HepG2 (cell line): Measurements from ENCODE around the gene CHCHD5. TPM values are rescaled to one million over a fixed set of nuclear protein-coding genes. Genes with fewer than 3 reads are reported as not detected.

Experiments used
- ATAC-seq: fragments of 200-7000 bp; cut with Tn5 transposase; 3 replicates; pipeline ENCODE4 v1.9.1; 2020; ENCODE audit warnings: mild to moderate bottlenecking, moderate library complexity
- BruUV-seq: library from RNA; stranded (reverse); fragments of 400-500 nt; replicated peaks from 2 replicates; lab custom pipeline; 2021; lab: Mats Ljungman, UMichigan
- CTCF ChIA-PET: fragments of 300-600 bp; formaldehyde crosslinking; extraction: SDS; loops from one replicate; lab custom pipeline; 2021; ENCODE audit warnings: low total read pairs, inconsistent platforms, low intra/inter-chr PET ratio; lab: Yijun Ruan, JAX
- POLR2A ChIA-PET: fragments of 350-600 bp; sonication (Branson Sonifier 250); formaldehyde crosslinking; loops from one replicate; lab custom pipeline; 2020; ENCODE audit warnings: antibody characterized with exemption, inconsistent platforms; lab: Yijun Ruan, JAX
- DNase-seq: peaks from one replicate; pipeline ENCODE4 v3.0.0-alpha.2; 2015; ENCODE audit warnings: low spot score
- FAIRE-seq: peaks from 3 replicates; lab custom pipeline; 2011; peaks lifted over from hg19 to GRCh38; lab: Jason Lieb, UNC
- H2AFZ ChIP-seq: one replicate; pipeline ENCODE4 v1.6.1; 2011; ENCODE audit warnings: low read length, inconsistent platforms
- H3K27ac ChIP-seq: fragments of 300-600 bp; 3 replicates; pipeline ENCODE4 v1.8.0; 2011; ENCODE audit warnings: mixed run types, mild to moderate bottlenecking, mixed read lengths, low read length, inconsistent platforms; ENCODE audit not compliant: insufficient read depth; ENCODE audit errors: extremely low read length
- H3K27me3 ChIP-seq, 2 experiments: fragments of 200-600 bp in 1 of 2; 2 replicates in 1 of 2; 3 replicates in 1 of 2; pipeline versions ENCODE4 v1.6.0 to v1.8.0; 2011; ENCODE audit warnings: low read length in 2 of 2, mild to moderate bottlenecking in 2 of 2, moderate library complexity in 2 of 2, inconsistent platforms in 1 of 2; ENCODE audit not compliant: insufficient read depth in 2 of 2, control insufficient read depth in 1 of 2
- H3K36me3 ChIP-seq, 2 experiments: fragments of 200-600 bp in 1 of 2; replicated peaks in 1 of 2; 2 replicates in 1 of 2; 3 replicates in 1 of 2; pipeline versions ENCODE4 v1.5.1 to v1.8.0; 2011; ENCODE audit warnings: low read length in 2 of 2, inconsistent platforms in 1 of 2; ENCODE audit not compliant: insufficient read depth in 2 of 2, control insufficient read depth in 1 of 2
- H3K4me1 ChIP-seq: 2 replicates; pipeline ENCODE4 v1.5.1; 2012; ENCODE audit warnings: low read length, inconsistent platforms; ENCODE audit not compliant: insufficient read depth
- H3K4me2 ChIP-seq: 2 replicates; pipeline ENCODE4 v1.6.0; 2011; ENCODE audit warnings: low read depth, low read length, inconsistent platforms
- H3K4me3 ChIP-seq, 3 experiments: fragments of 200-600 bp in 1 of 3; sonication (generic), shearing (Covaris generic) in 1 of 3; replicated peaks in 1 of 3; 2 replicates each; pipeline ENCODE4 v1.5.1; 2011 to 2016; ENCODE audit warnings: low read length in 3 of 3, inconsistent platforms in 2 of 3, low read depth in 2 of 3, mild to moderate bottlenecking in 2 of 3, control low read depth in 1 of 3, mixed read lengths in 1 of 3; ENCODE audit not compliant: insufficient read depth in 1 of 3
- H3K79me2 ChIP-seq: one replicate; pipeline ENCODE4 v1.6.1; 2011; ENCODE audit warnings: low read length, inconsistent platforms; ENCODE audit not compliant: insufficient read depth
- H3K9ac ChIP-seq: 2 replicates; pipeline ENCODE4 v1.6.0; 2011; ENCODE audit warnings: mild to moderate bottlenecking, low read depth, low read length, inconsistent platforms; ENCODE audit not compliant: insufficient read depth
- H3K9me3 ChIP-seq: 2 replicates; pipeline ENCODE4 v1.5.1; 2012; ENCODE audit warnings: mild to moderate bottlenecking, low read length
- H4K20me1 ChIP-seq: 2 replicates; pipeline ENCODE4 v1.6.0; 2011; ENCODE audit warnings: inconsistent platforms, mild to moderate bottlenecking, low read length, moderate library complexity; ENCODE audit not compliant: insufficient read depth
- CHD2 ChIP-seq: IDR thresholded peaks from 2 replicates; pipeline ENCODE4 v1.6.1; 2011; ENCODE audit warnings: low read depth, low read length, improper control_type of control experiment
- ESRRA ChIP-seq: sonication (generic); formaldehyde crosslinking; IDR thresholded peaks from 2 replicates; pipeline ENCODE4 v1.5.1; 2020; ENCODE audit warnings: mild to moderate bottlenecking, low read depth, missing genetic modification reagents
- IKZF4 ChIP-seq: sonication (generic); formaldehyde crosslinking; IDR thresholded peaks from 2 replicates; pipeline ENCODE4 v1.5.1; 2020; ENCODE audit warnings: borderline replicate concordance, mild to moderate bottlenecking, low read depth, missing genetic modification reagents; ENCODE audit errors: not compliant biosample characterization
- POLR2AphosphoS5 ChIP-seq: IDR thresholded peaks from 2 replicates; pipeline ENCODE4 v1.6.1; 2012; ENCODE audit warnings: low read depth, low read length
- SRSF4 ChIP-seq: fragments of 200-400 bp; formaldehyde crosslinking; IDR thresholded peaks from one replicate; pipeline ENCODE4 v1.6.1; 2018; ENCODE audit warnings: mild to moderate bottlenecking, low read depth, low read length, moderate library complexity; ENCODE audit not compliant: poor library complexity, severe bottlenecking
- TCF7 ChIP-seq: sonication (generic); IDR thresholded peaks from 2 replicates; pipeline ENCODE4 v1.6.1; 2016; ENCODE audit warnings: antibody characterized with exemption, low read depth
- THRA ChIP-seq: sonication (generic); formaldehyde crosslinking; IDR thresholded peaks from 2 replicates; pipeline ENCODE4 v1.4.0; 2020; ENCODE audit warnings: missing genetic modification reagents, borderline replicate concordance
- TMF1 ChIP-seq: sonication (generic); formaldehyde crosslinking; IDR thresholded peaks from 2 replicates; pipeline ENCODE4 v1.8.1; 2022; ENCODE audit warnings: low read depth, missing genetic modification reagents
- ZNF563 ChIP-seq: sonication (generic); formaldehyde crosslinking; IDR thresholded peaks from 2 replicates; pipeline ENCODE4 v1.8.0; 2022; ENCODE audit warnings: mild to moderate bottlenecking, moderate library complexity, missing genetic modification reagents
- ZNF589 ChIP-seq: sonication (generic); formaldehyde crosslinking; conservative IDR thresholded peaks from 2 replicates; pipeline ENCODE4 v1.8.0; 2022; ENCODE audit warnings: mild to moderate bottlenecking, moderate library complexity, missing genetic modification reagents
- WGBS: methylation state at CpG from one replicate; pipeline ENCODE4 v1.1.6; 2017; ENCODE audit warnings: low lambda C conversion rate; 5-methylcytosine and 5-hydroxymethylcytosine counted together
- in situ Hi-C: cut with HindIII; loops from 2 replicates; pipeline ENCODE4 v1.10.0; 2017; ENCODE audit warnings: low pct_unique_long_range_greater_than_20kb; ENCODE audit not compliant: extremely low pct_ligation_motif_present
- intact Hi-C: fragments of 100-400 bp; cut with micrococcal nuclease; formaldehyde crosslinking; loops from one replicate; pipeline ENCODE4 v1.10.0; 2022; ENCODE audit not compliant: unreplicated experiment
- polyA plus RNA-seq, 8 experiments: library from polyadenylated mRNA; depleted of rRNA in 3 of 8; stranded (reverse) in 7 of 8; unstranded in 1 of 8; fragments of >200 nt; fragmentation: Illumina TruSeq in 4 of 8; extraction: Trizol in 4 of 8; gene quantifications; 2 replicates each; pipeline versions ENCODE4 v1.2.1 to v1.2.3, GENCODE V29; 2011 to 2016; ENCODE audit warnings: low read depth in 4 of 8, missing spikeins in 1 of 8, mixed read lengths in 1 of 8; ENCODE audit not compliant: insufficient read depth in 1 of 8
- total RNA-seq, 5 experiments: library from RNA; depleted of rRNA; stranded (reverse); fragments of >200 nt; fragmentation: Illumina TruSeq; extraction: Trizol; gene quantifications; 2 replicates each; pipeline ENCODE4 v1.2.3, GENCODE V29; 2016; ENCODE audit warnings: low read depth in 1 of 5
- TF ChIP-seq, protein P1 (sequence below): sonication (generic); formaldehyde crosslinking; IDR thresholded peaks from 2 replicates; pipeline ENCODE4 v1.8.0; 2023; ENCODE audit warnings: mild to moderate bottlenecking, missing genetic modification reagents
- TF ChIP-seq, protein P2 (sequence below), 2 experiments: sonication (generic) in 1 of 2; formaldehyde crosslinking in 1 of 2; IDR thresholded peaks; 2 replicates each; pipeline versions ENCODE4 v1.6.1 to v1.9.0; 2014 to 2022; ENCODE audit warnings: antibody characterized with exemption in 1 of 2, borderline replicate concordance in 1 of 2, inconsistent platforms in 1 of 2, low read depth in 1 of 2, missing genetic modification reagents in 1 of 2

The CHCHD5 gene
- total and polyA plus RNA-seq, 2 of the 13 experiments (the other 11 are each of a cell fraction or from before 2014, with no cell fraction given): 19.0 to 23.9 TPM

DNA sequence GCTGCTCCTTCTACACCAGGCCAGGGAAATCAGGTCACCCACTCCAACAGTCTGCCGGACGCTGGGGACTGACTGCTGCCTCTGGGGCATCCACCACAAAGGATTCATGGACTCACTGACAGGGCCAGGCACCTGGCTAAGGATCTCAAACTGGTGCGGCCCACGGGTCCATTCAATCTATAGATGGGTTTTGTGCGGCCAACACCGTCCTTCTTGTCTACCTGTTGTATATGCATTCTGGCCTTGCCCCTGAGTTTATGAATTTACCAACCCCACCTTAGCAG, 50.4 kb downstream of the CHCHD5 start:
- CTCF ChIA-PET: no interaction called here
- ATAC-seq: peak; percentile 14
- FAIRE-seq: no peak
- Histone ChIP-seq H3K36me3 (no peaks in the 10 kb centered on the region), H4K20me1 (no peaks in the 10 kb centered on the region), H3K79me2 (no peaks in the 10 kb centered on the region), H3K4me3 (no peak overlapping the region), H3K9me3 (no peaks in the 10 kb centered on the region), H3K27ac (no peak overlapping the region), H3K9ac (no peak overlapping the region), H3K4me1 (peaks cover 78% of the 10 kb centered on the region), H3K4me2 (peak overlapping the region; percentile 61; the same call in 1 of the 2 replicates), H2AFZ (no peak overlapping the region), H3K27me3 (peaks cover 3 to 45% of the 10 kb centered on the region in 2 experiments; a peak in 4 of 5 replicates)
- DNase-seq: no peak
- 67% methylated on average over 4 of the region's 6 CpGs for WGBS
- intact Hi-C loops: no loop called here
- in situ Hi-C loops: no loop called here
- BruUV-seq: no TSS peak
- TF ChIP-seq CHD2 (no peak), ESRRA (CRISPR knock-in tag) (no peak), IKZF4 (CRISPR knock-in tag) (no peak), ZNF589 (CRISPR knock-in tag) (no peak), POLR2AphosphoS5 (no peak), TCF7 (no peak), THRA (no peak), TMF1 (no peak), ZNF563 (no peak), SRSF4 (no peak)
- TF ChIP-seq, protein P1, sequence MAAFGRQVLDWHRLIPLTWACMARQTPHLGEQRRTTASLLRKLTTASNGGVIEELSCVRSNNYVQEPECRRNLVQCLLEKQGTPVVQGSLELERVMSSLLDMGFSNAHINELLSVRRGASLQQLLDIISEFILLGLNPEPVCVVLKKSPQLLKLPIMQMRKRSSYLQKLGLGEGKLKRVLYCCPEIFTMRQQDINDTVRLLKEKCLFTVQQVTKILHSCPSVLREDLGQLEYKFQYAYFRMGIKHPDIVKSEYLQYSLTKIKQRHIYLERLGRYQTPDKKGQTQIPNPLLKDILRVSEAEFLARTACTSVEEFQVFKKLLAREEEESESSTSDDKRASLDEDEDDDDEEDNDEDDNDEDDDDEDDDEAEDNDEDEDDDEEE (CRISPR knock-in tag): no peak
- TF ChIP-seq, protein P2, sequence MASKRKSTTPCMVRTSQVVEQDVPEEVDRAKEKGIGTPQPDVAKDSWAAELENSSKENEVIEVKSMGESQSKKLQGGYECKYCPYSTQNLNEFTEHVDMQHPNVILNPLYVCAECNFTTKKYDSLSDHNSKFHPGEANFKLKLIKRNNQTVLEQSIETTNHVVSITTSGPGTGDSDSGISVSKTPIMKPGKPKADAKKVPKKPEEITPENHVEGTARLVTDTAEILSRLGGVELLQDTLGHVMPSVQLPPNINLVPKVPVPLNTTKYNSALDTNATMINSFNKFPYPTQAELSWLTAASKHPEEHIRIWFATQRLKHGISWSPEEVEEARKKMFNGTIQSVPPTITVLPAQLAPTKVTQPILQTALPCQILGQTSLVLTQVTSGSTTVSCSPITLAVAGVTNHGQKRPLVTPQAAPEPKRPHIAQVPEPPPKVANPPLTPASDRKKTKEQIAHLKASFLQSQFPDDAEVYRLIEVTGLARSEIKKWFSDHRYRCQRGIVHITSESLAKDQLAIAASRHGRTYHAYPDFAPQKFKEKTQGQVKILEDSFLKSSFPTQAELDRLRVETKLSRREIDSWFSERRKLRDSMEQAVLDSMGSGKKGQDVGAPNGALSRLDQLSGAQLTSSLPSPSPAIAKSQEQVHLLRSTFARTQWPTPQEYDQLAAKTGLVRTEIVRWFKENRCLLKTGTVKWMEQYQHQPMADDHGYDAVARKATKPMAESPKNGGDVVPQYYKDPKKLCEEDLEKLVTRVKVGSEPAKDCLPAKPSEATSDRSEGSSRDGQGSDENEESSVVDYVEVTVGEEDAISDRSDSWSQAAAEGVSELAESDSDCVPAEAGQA (IDR thresholded peaks at IDR 0.05; ENCODE audit: low read depth): no peak
- TF ChIP-seq, protein P2 (CRISPR knock-in tag; IDR thresholded peaks at IDR 0.05; ENCODE audit: borderline replicate concordance): no peak
- POLR2A ChIA-PET: interaction anchor here (8.5 kb wide), 1 partner anchor 10 kb away, joined by 94 read pairs; the partner anchor contains the start of gene SLC20A1
